Stomach (tissue), 9 donors: ENCODE results near the gene ADGRG1. TPM values are rescaled to one million over a fixed set of nuclear protein-coding genes. Genes with fewer than 3 reads are reported as not detected.
A peak's percentile ranks its signal among the peaks of the same experiment; 100 is the strongest.

Source experiments
- DNase-seq, 2 donors: peaks; one replicate each; pipeline versions ENCODE4 v3.0.0 to v3.0.0-alpha.2; 2013 to 2019
- H3K27ac ChIP-seq, 5 donors: fragments of 200-600 bp in 4 of 5; sonication (generic) in 4 of 5; one replicate each; pipeline ENCODE4 v1.5.1; 2013 to 2019; ENCODE audit warnings: mild to moderate bottlenecking in 1 of 5, moderate library complexity in 1 of 5
- H3K27me3 ChIP-seq, 3 donors: fragments of 200-600 bp; sonication (generic); one replicate each; pipeline ENCODE4 v1.5.1; 2017 to 2019; ENCODE audit warnings: mixed run types in 1 of 3
- H3K36me3 ChIP-seq, 4 donors: fragments of 200-600 bp; sonication (generic); 1 replicate in 3 of 4; 2 replicates in 1 of 4; pipeline ENCODE4 v1.5.1; 2016 to 2019
- H3K4me1 ChIP-seq, 4 donors: fragments of 200-600 bp; sonication (generic); one replicate each; pipeline ENCODE4 v1.5.1; 2016 to 2019
- H3K4me3 ChIP-seq, 4 donors: fragments of 200-600 bp; sonication (generic) in 3 of 4; one replicate each; pipeline ENCODE4 v1.5.1; 2016 to 2019; ENCODE audit warnings: mild to moderate bottlenecking in 1 of 4
- H3K9me3 ChIP-seq, 4 donors: fragments of 200-600 bp; sonication (generic); one replicate each; pipeline ENCODE4 v1.5.1; 2016 to 2019
- EP300 ChIP-seq: sonication (generic); formaldehyde crosslinking; IDR thresholded peaks from one replicate; pipeline ENCODE4 v1.6.1; 2017; ENCODE audit warnings: antibody characterized with exemption
- POLR2A ChIP-seq, 4 donors: fragments of 450-650 bp; IDR thresholded peaks; one replicate each; pipeline ENCODE4 v1.6.1; 2016; ENCODE audit warnings: antibody characterized with exemption in 4 of 4, control low read depth in 2 of 4, mild to moderate bottlenecking in 1 of 4, moderate library complexity in 1 of 4
- POLR2AphosphoS5 ChIP-seq, 3 donors: sonication (generic); formaldehyde crosslinking; IDR thresholded peaks; one replicate each; pipeline ENCODE4 v1.6.1; 2016; ENCODE audit warnings: antibody characterized with exemption in 3 of 3
- WGBS, 5 donors: extraction: QIAGEN DNeasy Blood & Tissue Kit in 3 of 5; methylation state at CpG; one replicate each; pipeline versions ENCODE4 v1.1.5 to v1.1.7; 2013 to 2018; 5-methylcytosine and 5-hydroxymethylcytosine counted together
- intact Hi-C: fragments of 100-400 bp; cut with DNase I; formaldehyde crosslinking; loops from one replicate; pipeline ENCODE4 v1.15.1; 2023; ENCODE audit warnings: low total_unique reads
- polyA plus RNA-seq, 3 donors: library from polyadenylated mRNA; stranded (reverse); fragments of 200-250 nt; gene quantifications; one replicate each; pipeline ENCODE4 v1.2.3, GENCODE V29; 2013
- total RNA-seq, 5 donors: library from RNA; depleted of rRNA; stranded (reverse); fragments of >200 nt; gene quantifications; one replicate each; pipeline versions ENCODE4 v1.1.0 to v1.2.3, GENCODE V29; 2014 to 2016
- TF ChIP-seq, protein P1 (sequence below), 7 experiments: fragments of 450-650 bp in 4 of 7; fragments of 200-600 bp in 3 of 7; sonication (generic) in 3 of 7; IDR thresholded peaks; one replicate each; pipeline ENCODE4 v1.5.1; 2016 to 2019; ENCODE audit warnings: antibody characterized with exemption in 7 of 7, control low read depth in 2 of 7, mild to moderate bottlenecking in 1 of 7
- donor health status: healthy with polysubstance abuse.
- donor health status: Bipolar disorder and iron deficiency.
- donor health status: healthy.

Gene ADGRG1
- total and polyA plus RNA-seq, 8 donors: 8.9 to 84.8 (median 32.1) TPM

DNA sequence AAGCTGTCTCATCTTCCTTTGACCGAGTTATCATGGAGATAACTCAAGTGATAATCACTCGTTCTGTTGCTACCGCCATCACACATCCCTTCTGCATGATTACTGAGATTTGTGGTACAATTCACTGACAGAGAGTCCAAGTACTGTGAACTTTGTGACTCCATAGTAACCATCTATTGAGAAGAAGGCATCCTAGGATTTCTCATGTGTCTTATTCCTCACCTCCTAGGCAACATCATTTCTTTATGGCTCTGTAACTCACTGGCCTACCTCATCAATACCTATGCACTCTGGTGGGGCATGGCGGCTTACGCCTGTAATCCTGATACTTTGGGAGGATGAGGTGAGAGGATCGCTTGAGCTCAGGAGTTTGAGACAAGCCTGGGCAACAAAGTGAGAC is 85.6 kb downstream of the ADGRG1 start:
- intact Hi-C loops: no loop called here

More for the DNA sequence above, 85.6 kb downstream of the ADGRG1 start:
- no peaks in the 10 kb centered on the region for H3K27me3 ChIP-seq
- H3K27ac ChIP-seq: no peak overlapping the region
- no peak overlapping the region for H3K4me3 ChIP-seq
- H3K4me1 ChIP-seq: no peaks in the 10 kb centered on the region
- DNase-seq: peak in 1 of 2 donors; percentile 8
- no peaks in the 10 kb centered on the region for H3K9me3 ChIP-seq
- TF ChIP-seq, protein P1, sequence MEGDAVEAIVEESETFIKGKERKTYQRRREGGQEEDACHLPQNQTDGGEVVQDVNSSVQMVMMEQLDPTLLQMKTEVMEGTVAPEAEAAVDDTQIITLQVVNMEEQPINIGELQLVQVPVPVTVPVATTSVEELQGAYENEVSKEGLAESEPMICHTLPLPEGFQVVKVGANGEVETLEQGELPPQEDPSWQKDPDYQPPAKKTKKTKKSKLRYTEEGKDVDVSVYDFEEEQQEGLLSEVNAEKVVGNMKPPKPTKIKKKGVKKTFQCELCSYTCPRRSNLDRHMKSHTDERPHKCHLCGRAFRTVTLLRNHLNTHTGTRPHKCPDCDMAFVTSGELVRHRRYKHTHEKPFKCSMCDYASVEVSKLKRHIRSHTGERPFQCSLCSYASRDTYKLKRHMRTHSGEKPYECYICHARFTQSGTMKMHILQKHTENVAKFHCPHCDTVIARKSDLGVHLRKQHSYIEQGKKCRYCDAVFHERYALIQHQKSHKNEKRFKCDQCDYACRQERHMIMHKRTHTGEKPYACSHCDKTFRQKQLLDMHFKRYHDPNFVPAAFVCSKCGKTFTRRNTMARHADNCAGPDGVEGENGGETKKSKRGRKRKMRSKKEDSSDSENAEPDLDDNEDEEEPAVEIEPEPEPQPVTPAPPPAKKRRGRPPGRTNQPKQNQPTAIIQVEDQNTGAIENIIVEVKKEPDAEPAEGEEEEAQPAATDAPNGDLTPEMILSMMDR (IDR thresholded peaks at IDR 0.05): no peak
- TF ChIP-seq POLR2AphosphoS5 (IDR thresholded peaks at IDR 0.05): no peak
- no peak for TF ChIP-seq POLR2A (IDR thresholded peaks at IDR 0.05)
- TF ChIP-seq EP300: no peak
- H3K36me3 ChIP-seq: no peaks in the 10 kb centered on the region
- WGBS, 5 donors: 81 to 90% (median 87%) methylated on average over 6 of the region's 6 CpGs

Other genes with a start within 250 kb of the ADGRG1 start
- gene CCL17, start 223.9 kb upstream of the ADGRG1 start, total RNA-seq: not detected
- gene CCL17, start 223.9 kb upstream of the ADGRG1 start, polyA plus RNA-seq: 1 to 10 TPM in 1 of 3 donors, not detected in 2; 3.9 TPM
- 100 to 1,000 TPM in 1 of 5 donors, 10 to 100 TPM in 4; 14.0 to 146 (median 37.7) TPM for gene CIAPIN1, start 181.2 kb upstream of the ADGRG1 start, total RNA-seq
- gene CIAPIN1, start 181.2 kb upstream of the ADGRG1 start, polyA plus RNA-seq: 10 to 100 TPM; 18.6 to 35.9 (median 29.6) TPM
- 100 to 1,000 TPM in 1 of 5 donors, 10 to 100 TPM in 4; 40.6 to 108 (median 58.9) TPM for gene COQ9, start 181.2 kb upstream of the ADGRG1 start, total RNA-seq
- 10 to 100 TPM; 56.4 to 79.3 (median 74.5) TPM for gene COQ9, start 181.2 kb upstream of the ADGRG1 start, polyA plus RNA-seq
- 100 to 1,000 TPM in 2 of 5 donors, 10 to 100 TPM in 3; 60.0 to 162 (median 84.4) TPM for gene POLR2C, start 166.0 kb upstream of the ADGRG1 start, total RNA-seq
- gene POLR2C, start 166.0 kb upstream of the ADGRG1 start, polyA plus RNA-seq: 10 to 100 TPM; 31.8 to 56.1 (median 48.9) TPM
- gene DOK4, start 142.1 kb upstream of the ADGRG1 start, total RNA-seq: 10 to 100 TPM; 11.2 to 51.0 (median 23.9) TPM
- gene DOK4, start 142.1 kb upstream of the ADGRG1 start, polyA plus RNA-seq: 10 to 100 TPM; 21.5 to 55.9 (median 44.6) TPM
- gene CCDC102A, start 92.1 kb upstream of the ADGRG1 start, total RNA-seq: 10 to 100 TPM in 2 of 5 donors, 1 to 10 TPM in 2, not detected in 1; 1.7 to 14.5 (median 6.9) TPM
- 1 to 10 TPM; 2.3 to 6.5 (median 4.1) TPM for gene CCDC102A, start 92.1 kb upstream of the ADGRG1 start, polyA plus RNA-seq
- gene ADGRG5, start 86.0 kb upstream of the ADGRG1 start, total RNA-seq: 1 to 10 TPM in 1 of 5 donors, under 1 TPM in 2, not detected in 2; under 0.01 to 1.4 (median 0.18) TPM
- gene ADGRG5, start 86.0 kb upstream of the ADGRG1 start, polyA plus RNA-seq: under 1 TPM; 0.19 to 0.80 (median 0.76) TPM
- gene ADGRG3, start 39.7 kb downstream of the ADGRG1 start, total RNA-seq: 10 to 100 TPM in 1 of 5 donors, 1 to 10 TPM in 2, not detected in 2; 1.7 to 50.2 (median 7.7) TPM
- gene ADGRG3, start 39.7 kb downstream of the ADGRG1 start, polyA plus RNA-seq: 1 to 10 TPM in 1 of 3 donors, under 1 TPM in 2; 0.46 to 1.7 (median 0.95) TPM
- not detected for gene DRC7, start 66.2 kb downstream of the ADGRG1 start, total RNA-seq
- not detected for gene DRC7, start 66.2 kb downstream of the ADGRG1 start, polyA plus RNA-seq
- gene KATNB1, start 107.1 kb downstream of the ADGRG1 start, total RNA-seq: 10 to 100 TPM in 4 of 5 donors, 1 to 10 TPM in 1; 6.7 to 58.5 (median 25.7) TPM
- 10 to 100 TPM; 12.7 to 13.5 (median 13.3) TPM for gene KATNB1, start 107.1 kb downstream of the ADGRG1 start, polyA plus RNA-seq
- gene KIFC3, start 173.9 kb downstream of the ADGRG1 start, total RNA-seq: 100 to 1,000 TPM in 1 of 5 donors, 10 to 100 TPM in 3, 1 to 10 TPM in 1; 2.3 to 249 (median 40.0) TPM
- gene KIFC3, start 173.9 kb downstream of the ADGRG1 start, polyA plus RNA-seq: 10 to 100 TPM; 21.1 to 46.6 (median 22.1) TPM